RWPE1 (cell line): ENCODE results near the gene F12.

Experiments used
- CTCF ChIA-PET: fragments of 350-600 bp; sonication (Branson Sonifier 250); formaldehyde crosslinking; extraction: SDS; loops from one replicate; lab custom pipeline; 2021; lab: Yijun Ruan, JAX
- POLR2A ChIA-PET: fragments of 400-600 bp; formaldehyde crosslinking; extraction: SDS; loops from one replicate; lab custom pipeline; 2020; ENCODE audit warnings: antibody characterized with exemption; ENCODE audit not compliant: low non-redundant PET; lab: Yijun Ruan, JAX
- DNase-seq: peaks from one replicate; pipeline ENCODE4 v3.0.0; 2012; ENCODE audit warnings: low spot score
- H3K27ac ChIP-seq: fragments of 450-650 bp; 2 replicates; pipeline ENCODE4 v1.5.1; 2017
- TF ChIP-seq, protein P1 (sequence below): fragments of 450-650 bp; conservative IDR thresholded peaks from 2 replicates; pipeline ENCODE4 v1.5.1; 2017; ENCODE audit warnings: low read depth, mild to moderate bottlenecking

F12 gene

DNA sequence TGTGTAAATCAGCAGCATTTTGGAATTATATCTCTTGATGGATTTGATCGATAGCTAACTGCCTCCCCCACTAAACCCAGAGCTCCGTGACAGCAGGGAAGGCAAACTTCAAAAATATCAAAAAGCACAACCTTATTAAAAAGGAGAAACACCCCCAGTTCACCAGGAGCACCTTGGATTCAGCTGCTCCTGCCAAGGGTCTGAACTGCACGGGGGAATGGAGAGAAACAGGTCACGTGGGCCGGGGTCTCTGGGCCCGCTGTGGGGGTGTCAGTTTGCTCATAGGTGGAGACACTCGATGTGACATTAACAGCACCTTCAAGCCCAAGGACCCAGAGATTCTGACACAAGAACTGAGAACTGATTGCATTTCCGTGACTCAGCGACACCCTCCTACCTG is 26.2 kb downstream of the F12 start:
- POLR2A ChIA-PET: no interaction called here

DNA sequence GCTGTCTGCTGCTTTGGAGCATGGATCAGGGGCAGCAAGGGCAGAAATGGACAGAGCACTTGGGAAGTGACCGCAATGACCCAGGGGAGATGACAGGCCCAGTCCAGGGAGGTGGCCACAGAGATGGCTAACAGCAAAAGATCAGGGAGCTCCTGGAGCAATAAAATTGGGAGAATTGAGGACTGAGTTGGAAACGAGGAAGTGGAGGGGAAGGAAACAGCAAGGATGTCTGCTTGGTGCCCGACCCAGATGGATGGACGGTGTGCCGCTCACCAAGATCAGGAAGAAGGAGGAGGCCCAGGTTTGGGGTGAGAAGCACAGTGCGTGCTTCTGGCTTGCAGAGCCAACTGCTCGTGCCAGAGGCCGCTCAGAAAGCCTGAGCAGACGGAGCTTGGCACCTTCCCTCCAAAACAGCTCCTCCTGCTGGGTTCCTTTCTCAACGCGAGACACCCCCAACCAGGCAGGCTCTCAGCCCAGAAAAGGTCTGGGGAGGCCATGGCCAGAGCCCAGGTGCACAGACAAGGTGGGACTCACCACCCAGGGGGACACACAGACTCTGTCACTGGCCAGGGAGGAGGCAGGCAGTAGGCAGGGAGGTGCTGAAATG is 26.8 kb downstream of the F12 start:
- TF ChIP-seq, protein P1, sequence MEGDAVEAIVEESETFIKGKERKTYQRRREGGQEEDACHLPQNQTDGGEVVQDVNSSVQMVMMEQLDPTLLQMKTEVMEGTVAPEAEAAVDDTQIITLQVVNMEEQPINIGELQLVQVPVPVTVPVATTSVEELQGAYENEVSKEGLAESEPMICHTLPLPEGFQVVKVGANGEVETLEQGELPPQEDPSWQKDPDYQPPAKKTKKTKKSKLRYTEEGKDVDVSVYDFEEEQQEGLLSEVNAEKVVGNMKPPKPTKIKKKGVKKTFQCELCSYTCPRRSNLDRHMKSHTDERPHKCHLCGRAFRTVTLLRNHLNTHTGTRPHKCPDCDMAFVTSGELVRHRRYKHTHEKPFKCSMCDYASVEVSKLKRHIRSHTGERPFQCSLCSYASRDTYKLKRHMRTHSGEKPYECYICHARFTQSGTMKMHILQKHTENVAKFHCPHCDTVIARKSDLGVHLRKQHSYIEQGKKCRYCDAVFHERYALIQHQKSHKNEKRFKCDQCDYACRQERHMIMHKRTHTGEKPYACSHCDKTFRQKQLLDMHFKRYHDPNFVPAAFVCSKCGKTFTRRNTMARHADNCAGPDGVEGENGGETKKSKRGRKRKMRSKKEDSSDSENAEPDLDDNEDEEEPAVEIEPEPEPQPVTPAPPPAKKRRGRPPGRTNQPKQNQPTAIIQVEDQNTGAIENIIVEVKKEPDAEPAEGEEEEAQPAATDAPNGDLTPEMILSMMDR: no peak
- no peak for DNase-seq
- POLR2A ChIA-PET: no interaction called here
- H3K27ac ChIP-seq: no peak overlapping the region
- CTCF ChIA-PET: interaction anchor here (0.6 to 1.3 kb wide), 5 partner anchors 11 to 268 kb away, joined by 3 to 11 read pairs (median 7); no protein-coding TSS in a partner anchor

More for the DNA sequence above, 26.2 kb downstream of the F12 start:
- no peak overlapping the region for H3K27ac ChIP-seq
- DNase-seq: no peak
- CTCF ChIA-PET: interaction anchor here (1.0 to 1.3 kb wide), 4 partner anchors 12 to 63 kb away, joined by 3 to 11 read pairs (median 7); no protein-coding TSS in a partner anchor
- TF ChIP-seq, protein P1: no peak

DNA sequence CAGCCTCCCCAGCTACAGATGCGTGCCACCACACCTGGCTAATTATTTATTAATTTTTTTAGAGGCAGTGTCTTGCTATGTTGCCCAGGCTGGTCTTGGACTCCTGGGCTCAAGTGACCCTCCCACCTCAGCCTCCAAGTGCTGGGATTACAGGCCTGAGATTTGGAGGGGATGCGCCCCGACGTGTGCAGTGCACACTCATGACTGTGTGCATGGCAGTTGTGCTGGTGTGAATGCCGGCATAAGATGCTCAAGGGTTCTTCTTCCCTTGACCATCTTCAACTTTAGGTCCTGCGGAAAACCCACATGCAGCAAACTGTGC is 28.6 kb downstream of the F12 start:
- TF ChIP-seq, protein P1: no peak
- H3K27ac ChIP-seq: no peak overlapping the region
- DNase-seq: no peak
- ChIA-PET CTCF (no interaction called here), POLR2A (no interaction called here)

DNA sequence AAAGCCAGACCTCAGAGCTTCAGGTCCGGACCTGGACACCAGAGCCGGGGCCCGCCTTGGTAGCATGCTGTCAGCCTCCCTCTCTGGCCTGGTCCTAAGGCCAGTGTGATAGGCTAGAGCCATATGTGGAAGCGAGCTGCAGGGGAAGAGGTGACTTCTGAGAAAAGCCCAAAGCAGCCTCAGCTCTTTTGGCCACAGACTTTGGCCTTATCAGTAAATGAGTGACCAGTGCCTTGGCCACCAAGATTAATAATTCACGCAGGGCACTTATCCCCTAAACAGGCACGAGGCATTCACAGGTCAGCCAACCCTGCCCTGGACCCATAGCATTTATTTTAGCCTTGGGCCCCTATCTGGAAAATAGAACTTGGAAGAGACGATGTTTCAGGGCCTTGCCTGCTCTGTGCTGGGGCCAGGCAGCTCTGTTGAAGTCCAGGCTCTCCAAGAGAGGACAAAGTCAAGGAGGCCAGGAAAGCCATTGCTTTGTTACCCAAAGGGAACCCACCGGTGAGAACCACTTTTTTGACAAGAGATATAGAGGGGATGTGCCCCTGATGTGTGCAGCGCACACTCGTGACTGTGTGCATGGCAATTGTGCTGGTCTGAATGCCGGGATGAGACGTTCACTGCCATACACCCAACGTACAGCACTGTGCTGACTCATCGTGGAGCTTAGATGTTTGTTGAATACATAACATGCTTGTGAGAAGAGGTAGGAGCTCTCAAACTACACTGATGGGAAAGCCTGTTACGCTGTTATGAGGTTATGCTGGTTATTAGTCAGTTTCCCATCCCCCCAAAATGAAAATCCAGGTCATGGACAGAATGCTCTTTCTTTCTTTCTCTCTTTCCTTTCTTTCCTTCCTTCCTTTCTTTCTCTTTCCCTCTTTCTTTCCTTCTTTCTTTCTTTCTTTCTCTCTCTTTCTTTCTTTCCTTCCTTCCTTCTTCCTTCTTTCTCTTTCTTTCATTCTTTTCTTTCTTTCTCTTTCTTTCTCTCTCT is 30.2 kb downstream of the F12 start:
- TF ChIP-seq, protein P1: no peak
- DNase-seq: peak; percentile 75
- H3K27ac ChIP-seq: no peak overlapping the region; the same call in 1 of the 2 replicates
- POLR2A ChIA-PET: interaction anchor here (0.6 kb wide), 1 partner anchor 30 kb away, joined by 7 read pairs; no protein-coding TSS in a partner anchor
- CTCF ChIA-PET: interaction anchor here (0.5 to 2.4 kb wide), 8 partner anchors 9 to 352 kb away, joined by 3 to 8 read pairs (median 3); no protein-coding TSS in a partner anchor

DNA sequence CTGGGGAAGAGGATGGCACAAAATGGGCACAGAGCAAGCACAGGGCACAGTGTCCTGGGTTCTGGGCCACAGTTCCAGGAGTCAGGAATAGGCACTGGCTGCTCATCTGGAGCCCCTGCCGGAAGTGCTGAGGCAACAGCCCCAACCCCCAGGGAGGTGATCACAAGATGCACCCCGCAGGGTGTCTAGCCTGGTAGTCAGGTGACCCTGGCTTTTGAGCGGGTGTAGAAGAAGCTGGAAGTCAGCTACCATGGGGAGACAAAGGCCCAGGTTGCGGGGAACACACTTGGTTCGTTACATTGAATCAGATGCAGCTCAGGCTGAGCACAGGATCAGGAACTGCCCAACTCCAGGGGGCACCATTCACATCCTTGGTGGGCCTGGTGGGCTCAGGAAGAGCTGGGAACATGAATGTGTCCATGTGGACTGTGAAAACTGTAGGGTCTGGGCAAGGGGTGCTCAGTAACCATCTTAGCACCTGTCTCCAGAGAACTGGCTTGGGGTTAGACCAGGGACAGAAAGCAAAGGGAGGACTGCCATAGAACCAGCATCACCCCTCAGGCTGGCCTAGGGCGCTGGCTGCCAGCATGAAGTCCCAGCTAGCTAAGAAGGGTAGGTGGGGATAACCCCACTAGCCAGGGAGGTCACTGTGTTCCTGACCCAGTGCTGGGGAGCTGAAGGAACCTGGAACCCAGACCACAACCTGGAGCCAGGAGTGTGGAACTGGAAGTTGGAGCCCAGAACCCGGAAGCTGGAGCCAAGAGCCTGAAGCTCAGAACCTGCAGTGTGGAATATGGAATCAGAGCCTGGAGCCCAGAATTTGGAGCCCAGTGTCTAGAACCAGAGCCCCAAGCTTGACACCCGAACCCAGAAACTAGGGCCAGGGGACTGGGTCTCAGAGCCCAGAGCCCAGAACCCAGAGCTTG is 31.2 kb downstream of the F12 start:
- POLR2A ChIA-PET: interaction anchor here (0.6 to 0.8 kb wide), 2 partner anchors 10 to 11 kb away, joined by 3 to 5 read pairs; no protein-coding TSS in a partner anchor
- DNase-seq: no peak

More for the DNA sequence above, 31.2 kb downstream of the F12 start:
- TF ChIP-seq, protein P1: no peak
- H3K27ac ChIP-seq: peak overlapping the region; percentile 1; the same call in 1 of the 2 replicates
- CTCF ChIA-PET: interaction anchor here (0.5 to 2.4 kb wide), 8 partner anchors 9 to 590 kb away, joined by 3 to 8 read pairs (median 3); no protein-coding TSS in a partner anchor
